Osteoblast (primary cell): Measurements from ENCODE around the gene XYLT1. TPM values are rescaled to one million over a fixed set of nuclear protein-coding genes. Genes with fewer than 3 reads are reported as not detected.

ENCODE experiments used
- DNase-seq: peaks from one replicate; pipeline ENCODE4 v3.0.0; 2011; ENCODE audit warnings: low spot score, mixed read lengths; ENCODE audit not compliant: insufficient read length; ENCODE audit errors: missing footprints
- H2AFZ ChIP-seq: 2 replicates; pipeline ENCODE4 v1.6.0; 2011; ENCODE audit warnings: mild to moderate bottlenecking, low read length
- H3K27ac ChIP-seq: 2 replicates; pipeline ENCODE4 v1.5.1; 2011; ENCODE audit warnings: mild to moderate bottlenecking, low read depth, low read length, moderate library complexity
- H3K27me3 ChIP-seq: 2 replicates; pipeline ENCODE4 v1.6.0; 2012; ENCODE audit warnings: mild to moderate bottlenecking, control low read depth, inconsistent platforms, low read length, moderate library complexity; ENCODE audit not compliant: insufficient read depth
- H3K36me3 ChIP-seq: 2 replicates; pipeline ENCODE4 v1.5.1; 2011; ENCODE audit warnings: mild to moderate bottlenecking, low read length, control low read depth, moderate library complexity; ENCODE audit not compliant: insufficient read depth
- H3K4me1 ChIP-seq: 2 replicates; pipeline ENCODE4 v1.5.1; 2011; ENCODE audit warnings: mild to moderate bottlenecking, low read length, control low read depth, moderate library complexity; ENCODE audit not compliant: insufficient read depth
- H3K4me2 ChIP-seq: 2 replicates; pipeline ENCODE4 v1.6.0; 2011; ENCODE audit warnings: mild to moderate bottlenecking, low read length; ENCODE audit not compliant: insufficient read depth
- H3K4me3 ChIP-seq: fragments of 200-600 bp; sonication (generic); 3 replicates; pipeline ENCODE4 v1.5.1; 2012; ENCODE audit warnings: mild to moderate bottlenecking, low read length, inconsistent platforms; ENCODE audit not compliant: insufficient read depth
- H3K79me2 ChIP-seq: 2 replicates; pipeline ENCODE4 v1.6.0; 2012; ENCODE audit warnings: mild to moderate bottlenecking, low read length, control low read depth, inconsistent platforms; ENCODE audit not compliant: insufficient read depth
- H3K9me3 ChIP-seq: 2 replicates; pipeline ENCODE4 v1.5.1; 2011; ENCODE audit warnings: low read depth, low read length, control low read depth
- H4K20me1 ChIP-seq: 2 replicates; pipeline ENCODE4 v1.6.0; 2012; ENCODE audit warnings: mild to moderate bottlenecking, low read length, control low read depth; ENCODE audit not compliant: insufficient read depth
- total RNA-seq: library from RNA; depleted of rRNA; stranded (reverse); fragments of >200 nt; gene quantifications from 2 replicates; pipeline ENCODE4 v1.2.3, GENCODE V29; 2012
- TF ChIP-seq, protein P1 (sequence below): IDR thresholded peaks from 2 replicates; pipeline ENCODE4 v1.5.1; 2011; ENCODE audit warnings: mild to moderate bottlenecking, low read depth, low read length, moderate library complexity; ENCODE audit errors: extremely low read depth

XYLT1 gene
- total RNA-seq, 1 donor, result 43.4 TPM

DNA sequence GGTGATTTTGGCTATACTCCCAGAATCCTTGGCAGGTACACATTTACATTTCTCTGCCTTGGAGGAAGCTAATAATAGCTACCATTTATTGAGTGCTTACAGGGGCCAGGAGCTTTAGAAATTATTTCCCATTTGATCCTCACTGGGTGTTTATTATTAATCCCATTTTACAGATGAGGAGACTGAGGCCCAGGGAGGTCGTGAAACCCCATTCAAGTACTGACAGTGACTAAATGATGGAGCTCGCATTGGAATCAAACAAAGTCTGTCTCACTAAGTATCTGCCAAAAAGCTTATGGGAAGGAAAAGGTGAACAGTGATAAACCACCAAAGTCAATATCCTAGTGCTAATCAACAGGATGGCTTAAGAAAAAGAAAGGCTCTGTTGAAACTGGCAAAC lies 33.3 kb upstream of the XYLT1 start:
- Histone ChIP-seq H3K36me3 (no peaks in the 10 kb centered on the region), H3K4me3 (no peak overlapping the region), H4K20me1 (no peaks in the 10 kb centered on the region), H3K4me1 (no peaks in the 10 kb centered on the region), H3K9me3 (no peaks in the 10 kb centered on the region), H3K79me2 (no peaks in the 10 kb centered on the region), H2AFZ (no peak overlapping the region), H3K4me2 (no peak overlapping the region), H3K27me3 (no peaks in the 10 kb centered on the region), H3K27ac (no peak overlapping the region)
- TF ChIP-seq, protein P1, sequence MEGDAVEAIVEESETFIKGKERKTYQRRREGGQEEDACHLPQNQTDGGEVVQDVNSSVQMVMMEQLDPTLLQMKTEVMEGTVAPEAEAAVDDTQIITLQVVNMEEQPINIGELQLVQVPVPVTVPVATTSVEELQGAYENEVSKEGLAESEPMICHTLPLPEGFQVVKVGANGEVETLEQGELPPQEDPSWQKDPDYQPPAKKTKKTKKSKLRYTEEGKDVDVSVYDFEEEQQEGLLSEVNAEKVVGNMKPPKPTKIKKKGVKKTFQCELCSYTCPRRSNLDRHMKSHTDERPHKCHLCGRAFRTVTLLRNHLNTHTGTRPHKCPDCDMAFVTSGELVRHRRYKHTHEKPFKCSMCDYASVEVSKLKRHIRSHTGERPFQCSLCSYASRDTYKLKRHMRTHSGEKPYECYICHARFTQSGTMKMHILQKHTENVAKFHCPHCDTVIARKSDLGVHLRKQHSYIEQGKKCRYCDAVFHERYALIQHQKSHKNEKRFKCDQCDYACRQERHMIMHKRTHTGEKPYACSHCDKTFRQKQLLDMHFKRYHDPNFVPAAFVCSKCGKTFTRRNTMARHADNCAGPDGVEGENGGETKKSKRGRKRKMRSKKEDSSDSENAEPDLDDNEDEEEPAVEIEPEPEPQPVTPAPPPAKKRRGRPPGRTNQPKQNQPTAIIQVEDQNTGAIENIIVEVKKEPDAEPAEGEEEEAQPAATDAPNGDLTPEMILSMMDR, result no peak
- no peak for DNase-seq

DNA sequence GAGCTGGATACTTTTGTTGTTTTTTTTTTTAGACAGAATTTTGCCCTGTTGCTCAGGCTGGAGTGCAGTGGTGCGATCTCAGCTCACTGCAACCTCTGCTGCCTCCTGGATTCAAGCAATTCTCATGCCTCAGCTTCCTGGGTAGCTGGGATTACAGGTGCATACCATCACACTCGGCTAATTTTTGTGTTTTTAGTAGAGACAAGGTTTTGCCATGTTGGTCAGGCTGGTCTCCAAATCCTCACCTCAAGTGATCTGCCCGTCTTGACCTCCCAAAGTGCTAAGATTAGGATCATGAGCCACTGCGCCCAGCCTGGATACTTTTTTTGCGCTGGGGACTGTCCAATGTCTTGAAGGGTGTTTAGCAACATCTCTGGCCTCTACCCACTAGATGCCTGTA lies 32.6 kb upstream of the XYLT1 start:
- TF ChIP-seq, protein P1, result no peak
- H2AFZ ChIP-seq, result no peak overlapping the region
- H3K79me2 ChIP-seq, result no peaks in the 10 kb centered on the region
- no peaks in the 10 kb centered on the region for H3K36me3 ChIP-seq
- H3K9me3 ChIP-seq, result no peaks in the 10 kb centered on the region
- H3K4me3 ChIP-seq, result no peak overlapping the region
- no peaks in the 10 kb centered on the region for H3K27me3 ChIP-seq
- no peak overlapping the region for H3K27ac ChIP-seq
- no peak for DNase-seq
- no peaks in the 10 kb centered on the region for H4K20me1 ChIP-seq
- H3K4me1 ChIP-seq, result no peaks in the 10 kb centered on the region
- H3K4me2 ChIP-seq, result no peak overlapping the region

GRCh38 chr16:17501321-17501720 lies 30.6 kb upstream of the XYLT1 start:
- TF ChIP-seq, protein P1, result no peak
- H3K4me3 ChIP-seq, result no peak overlapping the region
- no peaks in the 10 kb centered on the region for H3K9me3 ChIP-seq
- H3K36me3 ChIP-seq, result no peaks in the 10 kb centered on the region
- H3K27me3 ChIP-seq, result no peaks in the 10 kb centered on the region
- H4K20me1 ChIP-seq, result no peaks in the 10 kb centered on the region
- no peaks in the 10 kb centered on the region for H3K79me2 ChIP-seq
- H3K4me2 ChIP-seq, result no peak overlapping the region
- no peak for DNase-seq
- no peak overlapping the region for H2AFZ ChIP-seq
- peaks cover 10% of the 10 kb centered on the region for H3K4me1 ChIP-seq
- no peak overlapping the region for H3K27ac ChIP-seq

GRCh38 chr16:17499223-17499902 lies 28.6 kb upstream of the XYLT1 start:
- no peaks in the 10 kb centered on the region for H3K9me3 ChIP-seq
- H2AFZ ChIP-seq, result no peak overlapping the region
- no peak for DNase-seq
- H3K79me2 ChIP-seq, result no peaks in the 10 kb centered on the region
- H3K27me3 ChIP-seq, result no peaks in the 10 kb centered on the region
- no peaks in the 10 kb centered on the region for H3K36me3 ChIP-seq
- TF ChIP-seq, protein P1, result no peak
- peaks cover 10% of the 10 kb centered on the region for H3K4me1 ChIP-seq
- no peak overlapping the region for H3K27ac ChIP-seq
- H4K20me1 ChIP-seq, result no peaks in the 10 kb centered on the region
- no peak overlapping the region for H3K4me3 ChIP-seq
- H3K4me2 ChIP-seq, result no peak overlapping the region
